Measurements from ENCODE around the gene PSEN1.

The PSEN1 gene

DNA sequence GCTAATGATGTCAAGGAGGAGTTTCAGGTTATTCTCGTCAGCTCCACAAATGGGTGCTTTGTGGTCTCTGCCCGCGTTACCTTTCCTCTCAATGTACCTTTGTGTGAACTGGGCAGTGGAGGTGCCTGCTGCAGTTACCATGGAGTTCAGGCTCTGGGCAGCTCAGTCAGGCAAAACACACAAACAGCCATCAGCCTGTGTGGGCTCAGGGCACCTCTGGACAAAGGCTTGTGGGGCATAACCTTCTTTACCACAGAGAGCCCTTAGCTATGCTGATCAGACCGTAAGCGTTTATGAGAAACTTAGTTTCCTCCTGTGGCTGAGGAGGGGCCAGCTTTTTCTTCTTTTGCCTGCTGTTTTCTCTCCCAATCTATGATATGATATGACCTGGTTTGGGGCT, 84.3 kb downstream of the PSEN1 start:
- TF ChIP-seq, protein P1, sequence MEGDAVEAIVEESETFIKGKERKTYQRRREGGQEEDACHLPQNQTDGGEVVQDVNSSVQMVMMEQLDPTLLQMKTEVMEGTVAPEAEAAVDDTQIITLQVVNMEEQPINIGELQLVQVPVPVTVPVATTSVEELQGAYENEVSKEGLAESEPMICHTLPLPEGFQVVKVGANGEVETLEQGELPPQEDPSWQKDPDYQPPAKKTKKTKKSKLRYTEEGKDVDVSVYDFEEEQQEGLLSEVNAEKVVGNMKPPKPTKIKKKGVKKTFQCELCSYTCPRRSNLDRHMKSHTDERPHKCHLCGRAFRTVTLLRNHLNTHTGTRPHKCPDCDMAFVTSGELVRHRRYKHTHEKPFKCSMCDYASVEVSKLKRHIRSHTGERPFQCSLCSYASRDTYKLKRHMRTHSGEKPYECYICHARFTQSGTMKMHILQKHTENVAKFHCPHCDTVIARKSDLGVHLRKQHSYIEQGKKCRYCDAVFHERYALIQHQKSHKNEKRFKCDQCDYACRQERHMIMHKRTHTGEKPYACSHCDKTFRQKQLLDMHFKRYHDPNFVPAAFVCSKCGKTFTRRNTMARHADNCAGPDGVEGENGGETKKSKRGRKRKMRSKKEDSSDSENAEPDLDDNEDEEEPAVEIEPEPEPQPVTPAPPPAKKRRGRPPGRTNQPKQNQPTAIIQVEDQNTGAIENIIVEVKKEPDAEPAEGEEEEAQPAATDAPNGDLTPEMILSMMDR (IDR thresholded peaks at IDR 0.05; ENCODE audit: control insufficient read depth, insufficient read depth, low read depth, low read length, missing control alignments): no peak
- DNase-seq (ENCODE audit: low read depth): no peak

DNA sequence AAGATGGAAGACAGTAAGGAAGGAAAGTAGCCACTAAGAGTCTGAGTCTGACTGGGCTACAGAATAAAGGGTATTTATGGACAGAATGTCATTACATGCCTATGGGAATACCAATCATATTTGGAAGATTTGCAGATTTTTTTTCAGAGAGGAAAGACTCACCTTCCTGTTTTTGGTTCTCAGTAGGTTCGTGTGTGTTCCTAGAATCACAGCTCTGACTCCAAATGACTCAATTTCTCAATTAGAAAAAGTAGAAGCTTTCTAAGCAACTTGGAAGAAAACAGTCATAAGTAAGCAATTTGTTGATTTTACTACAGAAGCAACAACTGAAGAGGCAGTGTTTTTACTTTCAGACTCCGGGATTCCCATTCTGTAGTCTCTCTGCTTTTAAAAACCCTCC, 85.6 kb downstream of the PSEN1 start:
- H3K4me3 ChIP-seq (ENCODE audit: control insufficient read depth, low read depth, low read length): no peak overlapping the region
- TF ChIP-seq, protein P1 (IDR thresholded peaks at IDR 0.05; ENCODE audit: control insufficient read depth, insufficient read depth, low read depth, low read length, missing control alignments): no peak
- no peak for DNase-seq (ENCODE audit: low read depth)

More for the DNA sequence above, 84.3 kb downstream of the PSEN1 start:
- H3K4me3 ChIP-seq (ENCODE audit: control insufficient read depth, low read depth, low read length): no peak overlapping the region

DNA sequence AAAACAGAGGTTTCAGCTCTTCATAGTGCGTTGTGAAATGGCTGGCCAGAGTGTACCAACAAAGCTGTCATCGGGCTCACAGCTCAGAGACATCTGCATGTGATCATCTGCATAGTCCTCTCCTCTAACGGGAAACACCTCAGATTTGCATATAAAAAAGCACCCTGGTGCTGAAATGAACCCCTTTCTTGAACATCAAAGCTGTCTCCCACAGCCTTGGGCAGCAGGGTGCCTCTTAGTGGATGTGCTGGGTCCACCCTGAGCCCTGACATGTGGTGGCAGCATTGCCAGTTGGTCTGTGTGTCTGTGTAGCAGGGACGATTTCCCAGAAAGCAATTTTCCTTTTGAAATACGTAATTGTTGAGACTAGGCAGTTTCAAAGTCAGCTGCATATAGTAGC, 86.7 kb downstream of the PSEN1 start:
- no peak overlapping the region for H3K4me3 ChIP-seq (ENCODE audit: control insufficient read depth, low read depth, low read length)
- TF ChIP-seq, protein P1 (IDR thresholded peaks at IDR 0.05; ENCODE audit: control insufficient read depth, insufficient read depth, low read depth, low read length, missing control alignments): no peak
- DNase-seq (ENCODE audit: low read depth): no peak

DNA sequence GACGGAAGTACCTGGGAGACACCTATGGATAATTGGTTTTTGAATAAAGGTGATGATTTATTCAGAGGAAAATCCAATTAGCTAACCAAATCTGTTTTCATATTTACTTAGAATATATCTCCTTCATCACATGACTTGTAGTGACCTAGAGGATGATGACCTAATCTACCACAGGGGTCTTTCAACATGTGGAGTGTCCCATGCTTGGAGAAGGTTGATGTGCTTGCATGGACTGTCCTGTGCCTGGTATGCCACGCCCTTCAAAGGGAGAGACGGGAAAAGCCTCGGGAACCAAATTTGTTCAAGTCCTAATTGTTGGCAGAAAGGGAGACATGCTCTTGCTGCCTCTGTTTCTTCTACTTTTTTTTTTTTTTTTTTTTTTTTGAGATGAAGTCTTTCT, 89.2 kb downstream of the PSEN1 start:
- TF ChIP-seq, protein P1 (IDR thresholded peaks at IDR 0.05; ENCODE audit: control insufficient read depth, insufficient read depth, low read depth, low read length, missing control alignments): no peak
- DNase-seq (ENCODE audit: low read depth): no peak
- no peak overlapping the region for H3K4me3 ChIP-seq (ENCODE audit: control insufficient read depth, low read depth, low read length)

DNA sequence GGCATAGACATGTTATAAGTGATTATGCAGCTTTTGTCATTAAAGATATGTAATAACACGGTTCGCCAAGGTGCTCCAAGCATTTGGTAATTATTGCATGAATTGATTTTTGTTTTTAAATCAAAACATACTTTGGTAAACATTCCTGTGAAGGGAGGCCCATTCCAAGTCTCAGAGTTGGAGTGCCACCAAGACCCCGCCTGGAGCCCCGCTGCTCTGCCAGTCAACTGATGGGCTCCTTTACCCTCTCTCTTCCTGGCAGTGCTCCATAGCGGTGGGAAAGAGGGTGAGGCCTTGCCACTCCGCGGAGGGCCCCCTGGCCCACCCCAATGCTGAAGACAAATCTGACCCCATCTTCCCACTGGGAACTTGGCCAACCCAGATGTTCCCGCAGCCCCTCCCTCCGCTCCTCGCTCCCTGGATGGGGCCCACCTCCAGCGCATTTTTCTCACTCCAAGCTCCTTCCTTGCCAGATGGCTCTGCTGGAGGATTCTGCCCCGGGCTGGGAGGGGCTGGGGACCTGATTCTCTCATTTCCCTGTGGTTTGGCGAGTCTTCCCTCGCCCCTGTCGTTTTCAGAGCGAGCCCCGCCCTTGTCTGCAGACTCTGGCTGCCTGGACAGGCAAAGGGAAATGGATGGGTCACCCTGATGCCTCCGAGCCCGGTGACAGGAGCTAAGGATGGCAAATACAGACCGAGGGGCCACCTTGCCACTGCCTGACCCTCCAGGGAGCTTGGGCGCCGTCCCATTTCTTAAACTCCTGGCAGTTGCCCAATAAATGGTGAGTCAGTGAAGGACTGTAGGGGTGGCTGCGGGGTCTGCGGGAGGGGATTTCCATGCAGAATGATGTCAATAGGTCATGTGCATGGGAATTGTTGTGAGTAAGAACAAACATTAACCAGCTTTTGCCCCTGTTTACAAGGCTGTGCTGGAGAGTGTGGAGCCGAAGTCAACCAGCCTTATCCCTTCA, 91.8 kb downstream of the PSEN1 start:
- no peak for DNase-seq (ENCODE audit: low read depth)
- H3K4me3 ChIP-seq (ENCODE audit: control insufficient read depth, low read depth, low read length): no peak overlapping the region
- TF ChIP-seq, protein P1 (IDR thresholded peaks at IDR 0.05; ENCODE audit: control insufficient read depth, insufficient read depth, low read depth, low read length, missing control alignments): no peak

DNA sequence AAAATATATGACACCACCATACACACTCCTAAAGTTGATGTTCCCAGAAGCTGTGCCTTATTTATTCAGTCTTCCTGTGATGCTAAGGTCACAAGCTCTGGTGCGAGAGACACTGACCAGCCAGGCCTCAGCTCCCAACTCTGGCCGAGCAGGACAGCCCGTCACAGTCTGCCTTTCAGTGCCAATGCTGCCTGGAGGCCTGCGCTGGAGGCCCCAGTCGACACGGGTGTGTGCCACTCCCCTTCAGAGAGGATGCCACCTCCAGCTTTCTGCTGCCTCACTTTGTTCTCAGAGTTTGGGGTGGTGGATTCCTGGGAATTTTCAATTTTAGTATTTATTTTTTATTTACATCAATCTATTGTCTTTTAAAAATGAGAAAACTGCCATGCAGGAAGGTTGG, 93.7 kb downstream of the PSEN1 start:
- TF ChIP-seq, protein P1 (IDR thresholded peaks at IDR 0.05; ENCODE audit: control insufficient read depth, insufficient read depth, low read depth, low read length, missing control alignments): no peak
- no peak for DNase-seq (ENCODE audit: low read depth)

More for the DNA sequence above, 93.7 kb downstream of the PSEN1 start:
- H3K4me3 ChIP-seq (ENCODE audit: control insufficient read depth, low read depth, low read length): no peak overlapping the region
